ENCODE data around the gene WDR62. TPM values are rescaled to one million over a fixed set of nuclear protein-coding genes. Genes with fewer than 3 reads are reported as not detected.

Gene WDR62
- total and polyA plus RNA-seq, 10 of the 15 experiments (the other 5 are each of a cell fraction or from before 2014, with no cell fraction given), result 0.08 to 20.6 (median 10.9) TPM

DNA sequence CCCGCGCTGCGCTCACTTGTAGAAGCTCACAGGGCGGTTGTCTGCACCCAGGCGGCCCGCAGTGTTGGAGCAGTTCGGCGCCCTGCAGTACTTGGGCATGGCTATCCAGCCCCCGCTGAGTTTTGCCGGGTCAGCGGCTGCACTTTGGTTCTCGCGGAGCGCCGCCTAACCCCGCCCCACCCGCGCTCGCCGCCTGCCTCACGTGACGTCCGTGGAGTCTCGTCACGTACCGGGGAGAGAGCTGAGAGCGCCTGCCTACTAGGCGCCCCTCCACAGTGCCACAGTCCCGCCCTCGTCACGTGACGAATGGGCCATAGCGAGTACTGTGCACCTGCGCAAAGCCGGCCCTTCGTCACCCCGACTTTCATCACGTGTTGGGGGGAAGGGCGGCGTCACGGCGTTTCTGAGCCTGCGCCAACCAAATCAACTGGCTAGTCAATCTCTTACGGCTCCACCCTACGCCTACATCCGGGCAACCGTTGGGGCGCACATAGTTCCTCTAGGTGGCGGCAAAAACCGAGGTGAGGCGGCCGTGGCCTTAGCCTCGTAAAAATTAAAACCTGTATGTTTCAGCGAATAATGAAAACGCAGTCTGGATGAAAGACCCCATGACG lies 471 bp upstream of the WDR62 start, which contains the start of gene THAP8 (continued):
- TF ChIP-seq, protein P1, sequence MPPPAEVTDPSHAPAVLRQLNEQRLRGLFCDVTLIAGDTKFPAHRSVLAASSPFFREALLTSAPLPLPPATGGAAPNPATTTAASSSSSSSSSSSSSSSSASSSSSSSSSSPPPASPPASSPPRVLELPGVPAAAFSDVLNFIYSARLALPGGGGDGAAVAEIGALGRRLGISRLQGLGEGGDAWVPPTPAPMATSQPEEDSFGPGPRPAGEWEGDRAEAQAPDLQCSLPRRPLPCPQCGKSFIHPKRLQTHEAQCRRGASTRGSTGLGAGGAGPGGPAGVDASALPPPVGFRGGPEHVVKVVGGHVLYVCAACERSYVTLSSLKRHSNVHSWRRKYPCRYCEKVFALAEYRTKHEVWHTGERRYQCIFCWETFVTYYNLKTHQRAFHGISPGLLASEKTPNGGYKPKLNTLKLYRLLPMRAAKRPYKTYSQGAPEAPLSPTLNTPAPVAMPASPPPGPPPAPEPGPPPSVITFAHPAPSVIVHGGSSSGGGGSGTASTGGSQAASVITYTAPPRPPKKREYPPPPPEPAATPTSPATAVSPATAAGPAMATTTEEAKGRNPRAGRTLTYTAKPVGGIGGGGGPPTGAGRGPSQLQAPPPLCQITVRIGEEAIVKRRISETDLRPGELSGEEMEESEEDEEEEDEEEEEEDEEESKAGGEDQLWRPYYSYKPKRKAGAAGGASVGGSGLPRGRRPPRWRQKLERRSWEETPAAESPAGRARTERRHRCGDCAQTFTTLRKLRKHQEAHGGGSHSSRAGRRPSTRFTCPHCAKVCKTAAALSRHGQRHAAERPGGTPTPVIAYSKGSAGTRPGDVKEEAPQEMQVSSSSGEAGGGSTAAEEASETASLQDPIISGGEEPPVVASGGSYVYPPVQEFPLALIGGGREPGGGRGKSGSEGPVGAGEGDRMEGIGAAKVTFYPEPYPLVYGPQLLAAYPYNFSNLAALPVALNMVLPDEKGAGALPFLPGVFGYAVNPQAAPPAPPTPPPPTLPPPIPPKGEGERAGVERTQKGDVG (CRISPR knock-in tag; IDR thresholded peaks at IDR 0.05), result peak; percentile 84
- TF ChIP-seq, protein P2, sequence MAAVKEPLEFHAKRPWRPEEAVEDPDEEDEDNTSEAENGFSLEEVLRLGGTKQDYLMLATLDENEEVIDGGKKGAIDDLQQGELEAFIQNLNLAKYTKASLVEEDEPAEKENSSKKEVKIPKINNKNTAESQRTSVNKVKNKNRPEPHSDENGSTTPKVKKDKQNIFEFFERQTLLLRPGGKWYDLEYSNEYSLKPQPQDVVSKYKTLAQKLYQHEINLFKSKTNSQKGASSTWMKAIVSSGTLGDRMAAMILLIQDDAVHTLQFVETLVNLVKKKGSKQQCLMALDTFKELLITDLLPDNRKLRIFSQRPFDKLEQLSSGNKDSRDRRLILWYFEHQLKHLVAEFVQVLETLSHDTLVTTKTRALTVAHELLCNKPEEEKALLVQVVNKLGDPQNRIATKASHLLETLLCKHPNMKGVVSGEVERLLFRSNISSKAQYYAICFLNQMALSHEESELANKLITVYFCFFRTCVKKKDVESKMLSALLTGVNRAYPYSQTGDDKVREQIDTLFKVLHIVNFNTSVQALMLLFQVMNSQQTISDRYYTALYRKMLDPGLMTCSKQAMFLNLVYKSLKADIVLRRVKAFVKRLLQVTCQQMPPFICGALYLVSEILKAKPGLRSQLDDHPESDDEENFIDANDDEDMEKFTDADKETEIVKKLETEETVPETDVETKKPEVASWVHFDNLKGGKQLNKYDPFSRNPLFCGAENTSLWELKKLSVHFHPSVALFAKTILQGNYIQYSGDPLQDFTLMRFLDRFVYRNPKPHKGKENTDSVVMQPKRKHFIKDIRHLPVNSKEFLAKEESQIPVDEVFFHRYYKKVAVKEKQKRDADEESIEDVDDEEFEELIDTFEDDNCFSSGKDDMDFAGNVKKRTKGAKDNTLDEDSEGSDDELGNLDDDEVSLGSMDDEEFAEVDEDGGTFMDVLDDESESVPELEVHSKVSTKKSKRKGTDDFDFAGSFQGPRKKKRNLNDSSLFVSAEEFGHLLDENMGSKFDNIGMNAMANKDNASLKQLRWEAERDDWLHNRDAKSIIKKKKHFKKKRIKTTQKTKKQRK (IDR thresholded peaks at IDR 0.05; ENCODE audit: low read depth, low read length), result no peak
- TF ChIP-seq ZSCAN29 (IDR thresholded peaks at IDR 0.05) (no peak), IRF4 (IDR thresholded peaks at IDR 0.05; ENCODE audit: low read depth, low read length) (no peak), RAD21 (IDR thresholded peaks at IDR 0.05; ENCODE audit: insufficient read depth, low read depth, low read length) (no peak), HDAC6 (IDR thresholded peaks at IDR 0.05; ENCODE audit: unreplicated experiment) (no peak), SP1 (IDR thresholded peaks at IDR 0.05; ENCODE audit: low read depth, low read length) (peak; percentile 62), ZNF622 (IDR thresholded peaks at IDR 0.05) (no peak)
- TF ChIP-seq, protein P3, sequence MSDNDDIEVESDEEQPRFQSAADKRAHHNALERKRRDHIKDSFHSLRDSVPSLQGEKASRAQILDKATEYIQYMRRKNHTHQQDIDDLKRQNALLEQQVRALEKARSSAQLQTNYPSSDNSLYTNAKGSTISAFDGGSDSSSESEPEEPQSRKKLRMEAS (IDR thresholded peaks at IDR 0.05; ENCODE audit: low read depth, low read length), result peak; percentile 99
- TF ChIP-seq, protein P4, sequence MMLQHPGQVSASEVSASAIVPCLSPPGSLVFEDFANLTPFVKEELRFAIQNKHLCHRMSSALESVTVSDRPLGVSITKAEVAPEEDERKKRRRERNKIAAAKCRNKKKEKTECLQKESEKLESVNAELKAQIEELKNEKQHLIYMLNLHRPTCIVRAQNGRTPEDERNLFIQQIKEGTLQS (IDR thresholded peaks at IDR 0.05; ENCODE audit: borderline replicate concordance, extremely low read depth, low read depth, low read length), result peak; percentile 91; the same call in 1 of the 2 replicates
- TF ChIP-seq, protein P5, sequence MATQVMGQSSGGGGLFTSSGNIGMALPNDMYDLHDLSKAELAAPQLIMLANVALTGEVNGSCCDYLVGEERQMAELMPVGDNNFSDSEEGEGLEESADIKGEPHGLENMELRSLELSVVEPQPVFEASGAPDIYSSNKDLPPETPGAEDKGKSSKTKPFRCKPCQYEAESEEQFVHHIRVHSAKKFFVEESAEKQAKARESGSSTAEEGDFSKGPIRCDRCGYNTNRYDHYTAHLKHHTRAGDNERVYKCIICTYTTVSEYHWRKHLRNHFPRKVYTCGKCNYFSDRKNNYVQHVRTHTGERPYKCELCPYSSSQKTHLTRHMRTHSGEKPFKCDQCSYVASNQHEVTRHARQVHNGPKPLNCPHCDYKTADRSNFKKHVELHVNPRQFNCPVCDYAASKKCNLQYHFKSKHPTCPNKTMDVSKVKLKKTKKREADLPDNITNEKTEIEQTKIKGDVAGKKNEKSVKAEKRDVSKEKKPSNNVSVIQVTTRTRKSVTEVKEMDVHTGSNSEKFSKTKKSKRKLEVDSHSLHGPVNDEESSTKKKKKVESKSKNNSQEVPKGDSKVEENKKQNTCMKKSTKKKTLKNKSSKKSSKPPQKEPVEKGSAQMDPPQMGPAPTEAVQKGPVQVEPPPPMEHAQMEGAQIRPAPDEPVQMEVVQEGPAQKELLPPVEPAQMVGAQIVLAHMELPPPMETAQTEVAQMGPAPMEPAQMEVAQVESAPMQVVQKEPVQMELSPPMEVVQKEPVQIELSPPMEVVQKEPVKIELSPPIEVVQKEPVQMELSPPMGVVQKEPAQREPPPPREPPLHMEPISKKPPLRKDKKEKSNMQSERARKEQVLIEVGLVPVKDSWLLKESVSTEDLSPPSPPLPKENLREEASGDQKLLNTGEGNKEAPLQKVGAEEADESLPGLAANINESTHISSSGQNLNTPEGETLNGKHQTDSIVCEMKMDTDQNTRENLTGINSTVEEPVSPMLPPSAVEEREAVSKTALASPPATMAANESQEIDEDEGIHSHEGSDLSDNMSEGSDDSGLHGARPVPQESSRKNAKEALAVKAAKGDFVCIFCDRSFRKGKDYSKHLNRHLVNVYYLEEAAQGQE (IDR thresholded peaks at IDR 0.05; ENCODE audit: low read depth, low read length), result 0 out of 2 replicates have a peak, but pooled peaks have one; percentile 7
- TF ChIP-seq, protein P6, sequence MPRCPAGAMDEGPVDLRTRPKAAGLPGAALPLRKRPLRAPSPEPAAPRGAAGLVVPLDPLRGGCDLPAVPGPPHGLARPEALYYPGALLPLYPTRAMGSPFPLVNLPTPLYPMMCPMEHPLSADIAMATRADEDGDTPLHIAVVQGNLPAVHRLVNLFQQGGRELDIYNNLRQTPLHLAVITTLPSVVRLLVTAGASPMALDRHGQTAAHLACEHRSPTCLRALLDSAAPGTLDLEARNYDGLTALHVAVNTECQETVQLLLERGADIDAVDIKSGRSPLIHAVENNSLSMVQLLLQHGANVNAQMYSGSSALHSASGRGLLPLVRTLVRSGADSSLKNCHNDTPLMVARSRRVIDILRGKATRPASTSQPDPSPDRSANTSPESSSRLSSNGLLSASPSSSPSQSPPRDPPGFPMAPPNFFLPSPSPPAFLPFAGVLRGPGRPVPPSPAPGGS (IDR thresholded peaks at IDR 0.05; ENCODE audit: borderline replicate concordance, insufficient read depth, low read depth, low read length, poor library complexity, severe bottlenecking), result no peak
